IMR-90 (cell line): ENCODE data around the gene RIOK2. TPM values are rescaled to one million over a fixed set of nuclear protein-coding genes. Genes with fewer than 3 reads are reported as not detected.

Experiments
- ATAC-seq: fragments of 200-7000 bp; cut with Tn5 transposase; 2 replicates; pipeline ENCODE4 v1.9.1; 2020; ENCODE audit warnings: low read depth, mild to moderate bottlenecking, moderate library complexity
- BruUV-seq: library from RNA; stranded (reverse); fragments of 400-500 nt; replicated peaks from 2 replicates; lab custom pipeline; 2021; lab: Mats Ljungman, UMichigan
- CTCF ChIA-PET: fragments of 300-600 bp; formaldehyde crosslinking; extraction: SDS; loops from one replicate; lab custom pipeline; 2021; ENCODE audit warnings: antibody characterized with exemption; lab: Yijun Ruan, JAX
- POLR2A ChIA-PET: fragments of 300-600 bp; sonication (Branson Sonifier 250); formaldehyde crosslinking; loops from one replicate; lab custom pipeline; 2022; ENCODE audit warnings: antibody characterized with exemption; ENCODE audit not compliant: unreplicated experiment; lab: Charles Lee
- DNase-seq: peaks from one replicate; pipeline ENCODE4 v3.0.0; 2013
- H2AFZ ChIP-seq: replicated peaks from 2 replicates; pipeline ENCODE3; 2013; ENCODE audit warnings: low read length, mild to moderate bottlenecking; ENCODE audit not compliant: poor library complexity
- H2AK5ac ChIP-seq: 2 replicates; pipeline ENCODE4 v1.6.1; 2013; ENCODE audit warnings: low read depth, low read length, inconsistent platforms
- H2AK9ac ChIP-seq: replicated peaks from 2 replicates; pipeline ENCODE3; 2013; ENCODE audit warnings: mild to moderate bottlenecking, low read depth, low read length, moderate library complexity; ENCODE audit not compliant: poor library complexity
- H2BK120ac ChIP-seq: 2 replicates; pipeline ENCODE4 v1.6.1; 2013; ENCODE audit warnings: low read depth, low read length, inconsistent platforms
- H2BK15ac ChIP-seq: 3 replicates; pipeline ENCODE4 v1.6.1; 2013; ENCODE audit warnings: low read depth, low read length, inconsistent platforms
- H2BK20ac ChIP-seq: 2 replicates; pipeline ENCODE4 v1.6.1; 2013; ENCODE audit warnings: low read depth, mild to moderate bottlenecking, inconsistent platforms, low read length, moderate library complexity
- H2BK5ac ChIP-seq: 2 replicates; pipeline ENCODE4 v1.6.1; 2013; ENCODE audit warnings: mild to moderate bottlenecking, low read depth, low read length, inconsistent platforms; ENCODE audit not compliant: poor library complexity, severe bottlenecking
- H3K14ac ChIP-seq: replicated peaks from 2 replicates; pipeline ENCODE4 v1.6.1; 2013; ENCODE audit warnings: low read depth, low read length, inconsistent platforms
- H3K18ac ChIP-seq: 2 replicates; pipeline ENCODE4 v1.6.1; 2013; ENCODE audit warnings: low read depth, low read length, control low read depth
- H3K23ac ChIP-seq: 2 replicates; pipeline ENCODE4 v1.6.1; 2013; ENCODE audit warnings: low read depth, low read length, inconsistent platforms
- H3K27ac ChIP-seq: 2 replicates; pipeline ENCODE4 v1.5.1; 2013; ENCODE audit warnings: mild to moderate bottlenecking, control low read depth, low read length; ENCODE audit not compliant: insufficient read depth
- H3K27me3 ChIP-seq: 2 replicates; pipeline ENCODE4 v1.6.1; 2013; ENCODE audit warnings: low read length; ENCODE audit not compliant: control insufficient read depth, insufficient read depth
- H3K36me3 ChIP-seq: 2 replicates; pipeline ENCODE4 v1.6.1; 2013; ENCODE audit warnings: low read length, mixed read lengths; ENCODE audit not compliant: control insufficient read depth, insufficient read depth
- H3K4ac ChIP-seq: 2 replicates; pipeline ENCODE4 v1.6.1; 2013; ENCODE audit warnings: low read depth, low read length, inconsistent platforms
- H3K4me1 ChIP-seq: 2 replicates; pipeline ENCODE4 v1.6.1; 2013; ENCODE audit warnings: low read length, mixed read lengths; ENCODE audit not compliant: control insufficient read depth, insufficient read depth
- H3K4me2 ChIP-seq: 2 replicates; pipeline ENCODE4 v1.6.1; 2013; ENCODE audit warnings: low read depth, mild to moderate bottlenecking, control low read depth, low read length, moderate library complexity
- H3K4me3 ChIP-seq: 2 replicates; pipeline ENCODE4 v1.5.1; 2013; ENCODE audit warnings: low read depth, mild to moderate bottlenecking, control low read depth, low read length, moderate library complexity; ENCODE audit not compliant: insufficient read depth
- H3K56ac ChIP-seq: 2 replicates; pipeline ENCODE4 v1.6.1; 2013; ENCODE audit warnings: low read length, inconsistent platforms; ENCODE audit not compliant: insufficient read depth; ENCODE audit errors: extremely low read depth
- H3K79me1 ChIP-seq, 2 experiments: 2 replicates each; pipeline ENCODE4 v1.6.1; 2013; ENCODE audit warnings: low read length in 2 of 2, inconsistent platforms in 1 of 2, low read depth in 1 of 2
- H3K9ac ChIP-seq: 2 replicates; pipeline ENCODE4 v1.6.1; 2013; ENCODE audit warnings: low read depth, low read length, control low read depth
- H3K9me1 ChIP-seq: 2 replicates; pipeline ENCODE4 v1.6.1; 2013; ENCODE audit warnings: low read length, inconsistent platforms; ENCODE audit not compliant: insufficient read depth
- H3K9me3 ChIP-seq: 2 replicates; pipeline ENCODE4 v1.6.1; 2013; ENCODE audit warnings: low read length; ENCODE audit not compliant: control insufficient read depth, insufficient read depth
- H4K20me1 ChIP-seq: 2 replicates; pipeline ENCODE4 v1.6.1; 2013; ENCODE audit warnings: low read length, inconsistent platforms; ENCODE audit not compliant: insufficient read depth
- H4K5ac ChIP-seq: 2 replicates; pipeline ENCODE4 v1.6.1; 2013; ENCODE audit warnings: mild to moderate bottlenecking, low read depth, low read length, control low read depth
- H4K8ac ChIP-seq, 2 experiments: 2 replicates each; pipeline ENCODE4 v1.6.1; 2013; ENCODE audit warnings: low read depth in 2 of 2, low read length in 2 of 2, control low read depth in 1 of 2, inconsistent platforms in 1 of 2
- H4K91ac ChIP-seq: 2 replicates; pipeline ENCODE4 v1.6.1; 2013; ENCODE audit warnings: low read depth, low read length, inconsistent platforms; ENCODE audit not compliant: insufficient read depth
- BHLHE40 ChIP-seq: fragments of 150-350 bp; IDR thresholded peaks from 2 replicates; pipeline ENCODE4 v1.6.1; 2016; ENCODE audit warnings: mild to moderate bottlenecking, low read depth, low read length
- CEBPB ChIP-seq: IDR thresholded peaks from 2 replicates; pipeline ENCODE4 v1.6.1; 2012; ENCODE audit warnings: low read depth, low read length, improper control_type of control experiment
- CHD1 ChIP-seq: IDR thresholded peaks from 2 replicates; pipeline ENCODE4 v1.6.1; 2012; ENCODE audit warnings: low read depth, low read length, improper control_type of control experiment
- CTCF ChIP-seq: conservative IDR thresholded peaks from 2 replicates; pipeline ENCODE4 v1.5.1; 2012; ENCODE audit warnings: mild to moderate bottlenecking, low read depth, low read length, improper control_type of control experiment
- ELK1 ChIP-seq: fragments of 150-350 bp; IDR thresholded peaks from 2 replicates; pipeline ENCODE4 v1.6.1; 2016; ENCODE audit warnings: low read depth, mild to moderate bottlenecking, low read length, moderate library complexity, borderline replicate concordance
- FOS ChIP-seq: fragments of 150-350 bp; IDR thresholded peaks from 2 replicates; pipeline ENCODE4 v1.6.1; 2016; ENCODE audit warnings: low read depth, low read length
- MAFK ChIP-seq: IDR thresholded peaks from 2 replicates; pipeline ENCODE4 v1.6.1; 2012; ENCODE audit warnings: low read depth, low read length, improper control_type of control experiment
- MAZ ChIP-seq: IDR thresholded peaks from 2 replicates; pipeline ENCODE4 v1.6.1; 2012; ENCODE audit warnings: low read depth, mild to moderate bottlenecking, low read length, improper control_type of control experiment, moderate library complexity, borderline replicate concordance
- MXI1 ChIP-seq: IDR thresholded peaks from 2 replicates; pipeline ENCODE4 v1.6.1; 2012; ENCODE audit warnings: low read depth, mild to moderate bottlenecking, low read length, moderate library complexity, borderline replicate concordance
- NFE2L2 ChIP-seq: fragments of 150-350 bp; IDR thresholded peaks from 2 replicates; pipeline ENCODE4 v1.6.1; 2016; ENCODE audit warnings: low read depth, mild to moderate bottlenecking, low read length
- POLR2A ChIP-seq: IDR thresholded peaks from 2 replicates; pipeline ENCODE4 v1.6.1; 2012; ENCODE audit warnings: mild to moderate bottlenecking, low read depth, low read length
- RAD21 ChIP-seq: IDR thresholded peaks from 2 replicates; pipeline ENCODE4 v1.6.1; 2012; ENCODE audit warnings: low read length, improper control_type of control experiment
- RCOR1 ChIP-seq: IDR thresholded peaks from 2 replicates; pipeline ENCODE4 v1.6.1; 2012; ENCODE audit warnings: mild to moderate bottlenecking, low read length, improper control_type of control experiment; ENCODE audit not compliant: insufficient replicate concordance
- RFX5 ChIP-seq: IDR thresholded peaks from 2 replicates; pipeline ENCODE4 v1.8.0; 2012; ENCODE audit warnings: low read depth, mild to moderate bottlenecking, low read length, moderate library complexity
- SMC3 ChIP-seq: fragments of 150-350 bp; IDR thresholded peaks from 2 replicates; pipeline ENCODE4 v1.6.1; 2016; ENCODE audit warnings: low read depth, mild to moderate bottlenecking, antibody characterized with exemption, low read length, moderate library complexity
- USF2 ChIP-seq: fragments of 150-350 bp; IDR thresholded peaks from 2 replicates; pipeline ENCODE4 v1.6.1; 2017; ENCODE audit warnings: mild to moderate bottlenecking, antibody characterized with exemption, low read length, low read depth
- WGBS, 2 experiments: methylation state at CpG; one replicate each; pipeline versions ENCODE4 v1.1.5 to v1.1.7; 2013; ENCODE audit warnings: missing lambda C conversion rate in 2 of 2; ENCODE audit not compliant: insufficient read length in 1 of 2; ENCODE audit errors: extremely low coverage in 2 of 2; 5-methylcytosine and 5-hydroxymethylcytosine counted together
- dilution Hi-C: fragments of 300-500 bp; cut with HindIII; formaldehyde crosslinking; loops from one replicate; pipeline ENCODE4 v1.14.3; 2018; ENCODE audit warnings: low sequenced_read_pairs; ENCODE audit not compliant: unreplicated experiment
- in situ Hi-C: fragments of 300-500 bp; cut with MboI; formaldehyde crosslinking; loops from 3 replicates; pipeline ENCODE4 v1.14.3; 2019; ENCODE audit warnings: low sequenced_read_pairs, inconsistent platforms, mixed read lengths
- intact Hi-C: fragments of 100-400 bp; cut with micrococcal nuclease; formaldehyde crosslinking; loops from 2 replicates; pipeline ENCODE4 v1.10.0; 2022
- polyA plus RNA-seq, 3 experiments: library from polyadenylated mRNA; depleted of rRNA; stranded (reverse); fragments of >200 nt; gene quantifications; 2 replicates each; pipeline ENCODE4 v1.2.3, GENCODE V29; 2012; ENCODE audit warnings: low replicate concordance in 1 of 3
- total RNA-seq: library from RNA; depleted of rRNA; stranded (reverse); fragments of >200 nt; gene quantifications from 2 replicates; pipeline ENCODE4 v1.2.3, GENCODE V29; 2012

The RIOK2 gene
- total and polyA plus RNA-seq, 2 of the 4 experiments (the other 2 are of a cell fraction): 10.7 to 17.7 TPM

GRCh38 chr5:97111616-97112015, 71.4 kb downstream of the RIOK2 start:
- no TSS peak for BruUV-seq
- no peak overlapping the region for H3K4ac ChIP-seq
- H2AFZ ChIP-seq: no peak overlapping the region
- H3K9me3 ChIP-seq: no peaks in the 10 kb centered on the region
- no peak overlapping the region for H3K14ac ChIP-seq
- dilution Hi-C loops (no loop called here), in situ Hi-C loops (no loop called here), intact Hi-C loops (no loop called here)
- DNase-seq (no peak), ATAC-seq (no peak)
- H4K20me1 ChIP-seq: no peaks in the 10 kb centered on the region
- H3K9ac ChIP-seq: no peak overlapping the region
- no peak overlapping the region for H3K4me2 ChIP-seq
- no peak overlapping the region for H3K23ac ChIP-seq
- no peak overlapping the region for H3K4me3 ChIP-seq
- no peak overlapping the region for H3K27ac ChIP-seq
- no peak overlapping the region for H3K18ac ChIP-seq
- H3K27me3 ChIP-seq: peaks cover 36% of the 10 kb centered on the region
- H2AK5ac ChIP-seq: no peak overlapping the region
- H2BK20ac ChIP-seq: no peak overlapping the region
- CTCF ChIA-PET: no interaction called here
- no peaks in the 10 kb centered on the region for H3K9me1 ChIP-seq
- POLR2A ChIA-PET: no interaction called here
- H3K79me1 ChIP-seq: no peaks in the 10 kb centered on the region
- no peak overlapping the region for H2BK15ac ChIP-seq
- no peak overlapping the region for H4K5ac ChIP-seq
- no peak overlapping the region for H4K8ac ChIP-seq
- no peak overlapping the region for H2BK5ac ChIP-seq
- H3K4me1 ChIP-seq: no peaks in the 10 kb centered on the region
- H4K91ac ChIP-seq: no peak overlapping the region
- TF ChIP-seq POLR2A (no peak), SMC3 (no peak), RFX5 (no peak), ELK1 (no peak), MXI1 (no peak), CHD1 (no peak), RCOR1 (no peak), FOS (no peak), MAZ (no peak), MAFK (no peak), BHLHE40 (no peak), NFE2L2 (no peak), RAD21 (no peak), CTCF (no peak), CEBPB (no peak), USF2 (no peak)
- no peak overlapping the region for H2BK120ac ChIP-seq
- H3K36me3 ChIP-seq: no peaks in the 10 kb centered on the region
- no peak overlapping the region for H3K56ac ChIP-seq
- no peak overlapping the region for H2AK9ac ChIP-seq
- no CpG with 5 or more reads among the region's 4 CpGs for WGBS, 2 experiments
